SK-N-SH (cell line): Measurements from ENCODE around the gene OLFML1.
A peak's percentile ranks its signal among the peaks of the same experiment; 100 is the strongest.

Experiments
- CHD2 ChIP-seq: fragments of 150-350 bp; IDR thresholded peaks from 2 replicates; pipeline ENCODE4 v1.6.1; 2018; ENCODE audit warnings: low read length; ENCODE audit not compliant: partially characterized antibody
- FOXM1 ChIP-seq: IDR thresholded peaks from 2 replicates; pipeline ENCODE4 v1.4.0; 2012; ENCODE audit warnings: low read depth, mild to moderate bottlenecking
- GATA2 ChIP-seq: sonication (generic); formaldehyde crosslinking; IDR thresholded peaks from 2 replicates; pipeline ENCODE4 v1.5.0; 2020; ENCODE audit warnings: mild to moderate bottlenecking, missing genetic modification reagents
- MAX ChIP-seq: IDR thresholded peaks from 2 replicates; pipeline ENCODE4 v1.4.0; 2012; ENCODE audit warnings: low read depth
- NFIC ChIP-seq: IDR thresholded peaks from 2 replicates; pipeline ENCODE4 v1.4.0; 2012; ENCODE audit warnings: borderline replicate concordance
- RCOR1 ChIP-seq: fragments of 150-350 bp; IDR thresholded peaks from 2 replicates; pipeline ENCODE4 v1.6.1; 2017; ENCODE audit warnings: antibody characterized with exemption, low read length
- TCF12 ChIP-seq: IDR thresholded peaks from 2 replicates; pipeline ENCODE4 v1.4.0; 2012
- TEAD4 ChIP-seq: IDR thresholded peaks from 2 replicates; pipeline ENCODE4 v1.4.0; 2012; ENCODE audit warnings: mild to moderate bottlenecking, borderline replicate concordance; ENCODE audit not compliant: insufficient read depth
- TF ChIP-seq, protein P1 (sequence below): fragments of 200-600 bp; sonication (generic); IDR thresholded peaks from 2 replicates; pipeline ENCODE4 v1.6.1; 2017; ENCODE audit warnings: antibody characterized with exemption, mild to moderate bottlenecking, moderate library complexity
- TF ChIP-seq, protein P2 (sequence below): IDR thresholded peaks from 2 replicates; pipeline ENCODE4 v1.4.0; 2012; ENCODE audit warnings: low read depth, borderline replicate concordance

DNA sequence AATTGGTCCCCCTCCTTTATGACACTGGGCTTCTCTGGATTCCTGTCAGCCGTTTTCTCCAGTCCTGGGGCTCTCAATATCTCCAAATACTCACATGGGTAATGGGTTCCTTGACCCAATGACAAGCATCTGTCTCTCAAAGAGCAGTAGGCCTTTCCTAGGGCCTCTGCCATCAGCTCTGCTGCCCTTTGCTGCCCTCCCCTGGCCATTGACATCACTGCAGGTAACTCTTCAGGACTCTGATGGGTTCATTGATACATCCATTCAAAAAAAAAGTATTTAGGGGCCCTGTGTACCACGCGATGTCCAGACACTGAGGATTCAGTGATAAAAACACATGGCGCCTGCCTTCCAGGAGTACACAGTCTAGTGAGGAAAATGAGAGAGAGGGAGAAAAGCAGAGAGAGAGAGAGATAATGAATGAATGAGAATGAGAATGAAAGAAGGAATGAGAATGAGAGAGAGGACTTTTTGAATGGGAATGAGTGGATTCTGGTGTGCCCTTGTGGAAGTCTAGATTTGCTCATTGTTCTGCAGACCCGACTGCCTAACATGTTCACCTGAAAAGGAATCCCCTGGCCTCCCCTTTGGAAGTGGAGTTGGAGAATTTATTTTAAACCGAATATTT lies 42.6 kb upstream of the OLFML1 start:
- TF ChIP-seq GATA2 (CRISPR knock-in tag) (no peak), RCOR1 (no peak), TEAD4 (no peak), TCF12 (no peak), MAX (no peak), CHD2 (no peak), FOXM1 (no peak), NFIC (no peak)
- TF ChIP-seq, protein P1, sequence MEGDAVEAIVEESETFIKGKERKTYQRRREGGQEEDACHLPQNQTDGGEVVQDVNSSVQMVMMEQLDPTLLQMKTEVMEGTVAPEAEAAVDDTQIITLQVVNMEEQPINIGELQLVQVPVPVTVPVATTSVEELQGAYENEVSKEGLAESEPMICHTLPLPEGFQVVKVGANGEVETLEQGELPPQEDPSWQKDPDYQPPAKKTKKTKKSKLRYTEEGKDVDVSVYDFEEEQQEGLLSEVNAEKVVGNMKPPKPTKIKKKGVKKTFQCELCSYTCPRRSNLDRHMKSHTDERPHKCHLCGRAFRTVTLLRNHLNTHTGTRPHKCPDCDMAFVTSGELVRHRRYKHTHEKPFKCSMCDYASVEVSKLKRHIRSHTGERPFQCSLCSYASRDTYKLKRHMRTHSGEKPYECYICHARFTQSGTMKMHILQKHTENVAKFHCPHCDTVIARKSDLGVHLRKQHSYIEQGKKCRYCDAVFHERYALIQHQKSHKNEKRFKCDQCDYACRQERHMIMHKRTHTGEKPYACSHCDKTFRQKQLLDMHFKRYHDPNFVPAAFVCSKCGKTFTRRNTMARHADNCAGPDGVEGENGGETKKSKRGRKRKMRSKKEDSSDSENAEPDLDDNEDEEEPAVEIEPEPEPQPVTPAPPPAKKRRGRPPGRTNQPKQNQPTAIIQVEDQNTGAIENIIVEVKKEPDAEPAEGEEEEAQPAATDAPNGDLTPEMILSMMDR = peak; percentile 87
- TF ChIP-seq, protein P2, sequence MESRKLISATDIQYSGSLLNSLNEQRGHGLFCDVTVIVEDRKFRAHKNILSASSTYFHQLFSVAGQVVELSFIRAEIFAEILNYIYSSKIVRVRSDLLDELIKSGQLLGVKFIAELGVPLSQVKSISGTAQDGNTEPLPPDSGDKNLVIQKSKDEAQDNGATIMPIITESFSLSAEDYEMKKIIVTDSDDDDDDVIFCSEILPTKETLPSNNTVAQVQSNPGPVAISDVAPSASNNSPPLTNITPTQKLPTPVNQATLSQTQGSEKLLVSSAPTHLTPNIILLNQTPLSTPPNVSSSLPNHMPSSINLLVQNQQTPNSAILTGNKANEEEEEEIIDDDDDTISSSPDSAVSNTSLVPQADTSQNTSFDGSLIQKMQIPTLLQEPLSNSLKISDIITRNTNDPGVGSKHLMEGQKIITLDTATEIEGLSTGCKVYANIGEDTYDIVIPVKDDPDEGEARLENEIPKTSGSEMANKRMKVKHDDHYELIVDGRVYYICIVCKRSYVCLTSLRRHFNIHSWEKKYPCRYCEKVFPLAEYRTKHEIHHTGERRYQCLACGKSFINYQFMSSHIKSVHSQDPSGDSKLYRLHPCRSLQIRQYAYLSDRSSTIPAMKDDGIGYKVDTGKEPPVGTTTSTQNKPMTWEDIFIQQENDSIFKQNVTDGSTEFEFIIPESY = no peak
